ENCODE data around the gene INSRR.

GRCh38 chr1:156877433-156878170 lies 18.7 kb upstream of the INSRR start:
- no peak for TF ChIP-seq CTCF (IDR thresholded peaks at IDR 0.05)
- no peak for TF ChIP-seq POLR2A (IDR thresholded peaks at IDR 0.05)

All from ovary (tissue), 3 donors.